ENCODE results near the gene CISD1. TPM values are rescaled to one million over a fixed set of nuclear protein-coding genes. Genes with fewer than 3 reads are reported as not detected.

Gene CISD1
- total RNA-seq, 1 experiment from 2014 or later = 7.5 TPM

- DNase-seq (ENCODE audit: low spot score) = no peak
Measured at GRCh38 chr10:58305821-58306220, 36.9 kb downstream of the CISD1 start.

DNA sequence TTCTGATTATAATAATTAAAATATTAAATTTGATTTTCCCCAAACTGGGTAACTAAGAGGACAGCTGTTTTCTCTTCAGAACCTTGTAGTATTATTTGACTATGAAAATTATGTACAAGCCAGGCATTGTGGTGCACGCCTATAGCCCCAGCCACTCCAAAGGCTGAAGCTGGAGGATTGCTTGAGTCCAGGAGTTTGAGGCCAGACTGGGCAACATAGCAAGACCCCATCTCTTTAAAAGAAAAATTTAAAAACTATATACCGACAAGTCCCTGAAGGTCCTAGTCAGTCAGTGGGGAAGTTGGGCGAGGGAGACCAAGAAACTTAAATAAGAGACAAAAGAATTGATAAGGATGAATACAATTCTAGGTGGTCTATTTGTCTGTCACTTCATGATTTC lies 38.7 kb downstream of the CISD1 start:
- no peak for DNase-seq (ENCODE audit: low spot score)

DNA sequence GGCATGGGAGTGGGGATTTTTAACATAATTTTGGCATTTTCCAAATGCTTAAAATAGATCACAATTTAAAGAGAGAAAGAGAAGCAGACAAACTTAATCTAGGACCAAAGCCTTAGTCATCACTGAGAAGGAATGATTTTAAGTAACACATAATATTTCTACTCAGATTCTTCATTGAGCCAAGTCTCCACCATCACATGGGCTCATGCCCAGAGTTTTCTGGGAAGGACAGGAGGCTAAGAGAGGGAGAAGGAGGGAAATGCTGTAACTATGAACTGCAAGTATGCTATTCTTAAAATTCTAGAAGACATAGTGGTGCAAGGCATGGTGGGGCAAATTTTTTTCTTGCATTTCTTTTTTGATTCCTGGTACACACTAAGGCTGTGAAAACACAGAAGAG lies 42.1 kb downstream of the CISD1 start:
- DNase-seq (ENCODE audit: low spot score) = no peak

DNA sequence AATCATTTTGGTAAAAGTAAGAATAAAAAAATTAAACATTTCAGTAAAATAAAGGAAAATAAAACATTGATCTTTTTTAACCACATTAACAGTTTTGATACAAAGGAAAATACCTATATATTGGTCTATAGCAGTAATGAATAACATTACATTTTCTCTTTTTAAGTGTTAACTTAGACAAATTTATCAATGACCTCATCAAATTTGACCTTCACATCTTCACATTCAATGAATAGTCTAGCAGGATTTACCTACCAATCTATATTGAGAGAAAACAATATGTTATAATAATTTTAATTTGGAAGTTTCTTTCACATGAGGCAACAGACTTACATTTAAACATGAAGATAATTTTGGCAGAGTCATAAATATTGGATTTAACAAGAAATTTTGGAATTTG lies 47.9 kb downstream of the CISD1 start:
- no peak for DNase-seq (ENCODE audit: low spot score)

DNA sequence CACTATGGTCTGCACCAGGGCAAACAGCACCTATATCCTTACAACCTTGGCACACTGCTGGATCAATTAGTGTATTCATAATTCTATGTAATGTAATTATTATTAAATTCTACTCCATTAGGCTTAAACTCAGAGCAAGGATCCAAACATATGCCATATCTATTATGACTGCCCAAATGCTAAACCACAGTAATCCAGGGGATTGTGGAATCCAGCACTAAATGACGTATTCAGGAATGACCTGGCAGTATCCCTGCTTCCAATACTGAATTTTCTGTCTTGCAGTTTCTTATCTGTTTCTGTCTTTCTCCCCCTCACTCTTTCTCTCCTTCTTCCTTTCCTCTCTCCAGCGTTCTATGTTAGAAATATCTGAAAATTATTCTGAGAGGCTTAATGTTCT lies 49.4 kb downstream of the CISD1 start:
- DNase-seq (ENCODE audit: low spot score) = no peak

GRCh38 chr10:58319599-58319998 lies 50.6 kb downstream of the CISD1 start:
- no peak for DNase-seq (ENCODE audit: low spot score)

- no peak for DNase-seq (ENCODE audit: low spot score)
Measured at GRCh38 chr10:58320351-58321049, 51.5 kb downstream of the CISD1 start.

DNA sequence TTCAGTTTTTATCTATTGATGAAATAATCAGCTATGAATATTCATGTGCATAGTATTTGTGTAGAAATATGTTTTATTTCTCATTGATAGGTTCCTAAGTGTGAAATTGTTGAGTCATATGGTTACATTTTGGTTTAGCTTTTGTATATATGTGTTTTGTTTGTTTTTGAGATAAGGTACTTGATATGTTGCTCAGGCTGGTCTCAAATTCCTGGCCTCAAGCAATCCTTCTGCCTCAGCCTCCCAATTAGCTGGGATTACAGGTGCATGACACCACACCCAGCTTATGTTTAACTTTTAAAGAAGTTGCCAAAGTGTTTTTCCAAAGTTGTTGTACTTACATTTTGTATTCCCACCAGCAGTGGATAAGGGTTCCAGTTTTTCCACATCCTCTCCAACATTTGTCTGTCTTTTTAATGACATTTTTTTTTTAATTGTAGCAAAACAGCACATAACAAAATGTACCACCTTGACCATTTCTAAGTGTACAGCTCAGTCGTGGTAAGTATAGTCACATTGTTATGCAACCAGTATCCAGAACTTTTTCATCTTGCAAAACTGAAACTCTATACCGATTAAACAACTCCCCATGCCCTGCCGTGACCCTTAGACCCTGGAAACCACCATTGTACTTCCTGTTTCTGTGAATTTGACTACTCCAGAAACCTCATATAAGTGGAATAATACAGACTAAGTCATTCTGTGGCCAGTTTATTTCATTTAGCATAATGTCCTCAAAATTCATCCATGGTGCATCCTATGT lies 53.3 kb downstream of the CISD1 start:
- DNase-seq (ENCODE audit: low spot score) = no peak

GRCh38 chr10:58322835-58323209 lies 53.9 kb downstream of the CISD1 start:
- DNase-seq (ENCODE audit: low spot score) = no peak

- no peak for DNase-seq (ENCODE audit: low spot score)
Measured at GRCh38 chr10:58326967-58327381, 58.0 kb downstream of the CISD1 start.

- no peak for DNase-seq (ENCODE audit: low spot score)
Measured at GRCh38 chr10:58328233-58328632, 59.3 kb downstream of the CISD1 start.

DNA sequence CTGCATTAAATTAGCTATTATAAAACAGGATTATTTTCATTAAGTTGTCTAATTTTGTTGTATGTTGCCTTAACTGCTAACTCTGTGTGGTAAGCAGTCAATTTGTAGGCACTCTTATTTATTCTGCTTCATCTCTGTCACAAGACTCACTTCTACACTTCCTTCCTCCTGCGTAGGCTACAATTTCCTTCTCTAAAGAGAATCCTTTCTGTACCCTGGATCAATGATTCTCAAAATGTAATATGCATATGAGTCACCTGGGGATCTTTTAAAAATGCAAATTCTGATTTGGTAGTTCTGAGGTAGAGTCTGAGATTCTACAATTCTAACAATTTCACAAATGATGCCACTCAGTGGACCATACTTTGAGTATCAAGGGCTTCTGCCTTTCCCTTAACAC lies 61.5 kb downstream of the CISD1 start:
- DNase-seq (ENCODE audit: low spot score) = no peak

DNA sequence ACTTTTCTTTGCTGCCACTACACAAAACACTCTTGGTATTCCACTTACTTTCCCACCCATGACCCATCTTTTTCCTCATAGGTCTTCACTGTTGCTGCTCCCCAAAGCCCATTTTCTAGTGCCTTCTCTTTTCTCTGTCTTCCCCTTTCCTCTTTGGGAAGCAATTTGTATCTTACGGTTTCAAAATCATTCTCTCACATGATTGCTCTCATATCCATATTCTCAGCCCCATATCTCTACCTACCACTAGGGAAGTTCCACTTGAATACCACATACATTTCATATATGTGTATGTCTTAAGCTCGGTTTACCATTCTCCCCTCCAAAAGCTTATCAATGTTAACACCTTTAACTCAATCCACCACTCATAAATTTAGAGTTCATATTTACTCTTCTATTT lies 62.7 kb downstream of the CISD1 start:
- DNase-seq (ENCODE audit: low spot score) = no peak

DNA sequence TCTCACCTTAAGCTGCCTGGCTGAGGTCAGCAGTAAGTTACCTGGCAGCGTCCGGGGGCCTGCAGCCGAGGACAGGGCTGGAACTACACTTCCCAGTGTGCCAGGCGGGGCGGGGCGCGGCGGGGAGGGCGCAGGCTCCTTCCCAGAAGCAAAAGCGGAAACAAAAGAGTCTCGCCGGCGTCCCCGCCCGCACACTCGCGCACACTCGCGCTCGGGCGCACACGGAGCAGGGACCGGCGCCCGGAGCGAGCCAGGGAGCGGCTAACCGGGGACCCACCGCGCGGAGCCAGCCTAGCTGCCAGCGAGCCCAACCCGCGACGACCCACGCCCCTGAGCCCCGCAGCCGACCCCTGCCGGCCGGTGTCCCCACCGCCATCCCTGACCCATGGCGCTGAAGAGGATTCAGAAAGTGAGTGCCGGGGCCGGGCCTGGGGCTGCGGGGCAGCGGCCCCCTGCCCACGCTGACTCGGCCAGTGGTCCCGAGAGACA lies 65.9 kb downstream of the CISD1 start, which contains the start of gene UBE2D1:
Gene UBE2D1, plus strand, starts transcription at position 190 of the 489 bp plus-strand sequence. Its CDS starts 196 bp downstream, at position 386.
- DNase-seq (ENCODE audit: low spot score) = peak; percentile 81

DNA sequence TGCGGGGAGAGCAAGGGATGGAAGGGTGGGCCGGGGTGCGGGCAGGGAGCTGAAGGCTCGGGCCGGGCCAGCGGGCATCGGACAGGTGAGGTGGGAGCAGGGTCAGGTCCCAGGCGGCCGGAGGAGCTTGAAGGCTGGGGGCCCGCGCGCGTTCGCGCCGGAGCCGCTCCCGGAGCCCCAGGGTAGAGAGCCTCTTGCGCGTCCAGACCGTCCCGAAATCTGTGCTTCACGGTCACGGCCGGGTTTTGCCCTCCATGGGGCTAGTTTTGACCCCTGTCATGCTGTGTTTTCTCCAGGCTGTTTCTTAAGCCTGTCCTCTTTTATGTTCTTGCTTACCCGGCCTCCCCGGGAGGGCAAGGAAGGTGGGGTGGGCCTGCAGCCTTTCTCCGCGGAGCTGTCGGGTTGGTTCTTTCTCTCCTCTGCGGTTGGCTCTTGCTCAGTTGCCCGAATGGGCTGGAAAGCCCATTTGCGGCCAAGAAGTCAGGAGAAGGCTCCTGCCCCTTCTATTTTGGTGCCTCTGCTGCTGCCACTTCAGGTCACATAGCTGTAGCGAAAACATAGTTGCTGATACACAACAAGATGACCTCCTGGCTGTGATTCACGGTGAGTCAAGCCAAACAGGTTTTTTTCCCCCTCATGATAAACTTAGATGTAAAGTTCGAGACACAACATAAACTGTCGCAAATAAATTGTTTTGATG lies 66.5 kb downstream of the CISD1 start:
- DNase-seq (ENCODE audit: low spot score) = peak; percentile 50

DNA sequence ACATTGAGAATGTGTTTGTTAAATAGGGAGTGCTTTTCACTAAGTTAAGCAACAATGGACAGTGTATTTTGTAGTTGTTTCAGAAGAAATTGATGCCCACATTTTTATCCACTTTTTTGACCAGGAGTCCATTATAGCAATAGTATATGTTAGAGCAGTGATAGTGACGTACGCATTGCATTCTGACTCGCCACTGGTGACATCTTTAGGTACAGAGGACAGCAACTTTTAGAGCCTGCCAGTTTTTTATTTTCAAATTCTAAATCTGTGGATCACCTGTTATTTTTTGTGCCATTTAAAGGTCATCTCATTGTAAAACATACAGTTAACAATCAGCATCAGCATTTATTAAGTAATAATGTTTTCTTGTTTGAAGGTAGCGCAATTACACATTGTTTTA lies 67.3 kb downstream of the CISD1 start:
- no peak for DNase-seq (ENCODE audit: low spot score)

Other genes starting within 250 kb of the CISD1 start
- gene IPMK, start 1.3 kb upstream of the CISD1 start, total RNA-seq (2014; rRNA removed; shearing (Covaris generic)) = 3.6 and 5.0 TPM in 2 replicates
- 2.3 and 2.7 TPM in 2 replicates for gene UBE2D1, start 65.8 kb downstream of the CISD1 start, total RNA-seq (2014; rRNA removed; shearing (Covaris generic))
- gene TFAM, start 116.2 kb downstream of the CISD1 start, total RNA-seq (2014; rRNA removed; shearing (Covaris generic)) = 49.2 and 55.5 TPM in 2 replicates
- gene BICC1, start 243.7 kb downstream of the CISD1 start, total RNA-seq (2014; rRNA removed; shearing (Covaris generic)) = not detected in 2 replicates

Data from HT-29 (cell line).